ENCODE measurements around the gene DRD1. TPM values are rescaled to one million over a fixed set of nuclear protein-coding genes. Genes with fewer than 3 reads are reported as not detected.

DRD1 gene
- total and polyA plus RNA-seq, 2 of the 4 experiments (the other 2 are of a cell fraction) = 0.18 to 0.19 TPM

DNA sequence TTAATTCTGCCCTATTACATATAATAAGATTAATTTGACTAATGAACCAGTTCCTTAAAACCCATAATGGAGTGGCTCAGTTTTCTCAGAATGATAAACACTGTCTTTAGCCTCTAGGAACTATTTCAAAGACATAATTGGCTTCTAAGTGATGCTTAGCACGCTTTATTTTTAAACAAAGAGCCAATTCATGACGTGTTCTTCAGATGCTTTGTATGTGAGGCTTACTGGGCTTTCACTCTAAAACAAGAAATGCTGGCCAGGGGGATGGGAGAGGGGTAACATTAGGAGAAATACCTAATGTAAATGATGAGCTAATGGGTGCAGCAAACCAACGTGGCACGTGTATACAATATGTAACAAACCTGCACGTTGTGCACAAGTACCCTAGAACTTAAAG, 26.8 kb upstream of the DRD1 start:
- Histone ChIP-seq H3K36me3 (ENCODE audit: control insufficient read depth, insufficient read depth, low read length) (no peaks in the 10 kb centered on the region), H2BK15ac (ENCODE audit: low read depth, low read length) (no peak overlapping the region), H3K27ac (ENCODE audit: insufficient read depth, low read length) (no peak overlapping the region), H3K4me1 (ENCODE audit: control insufficient read depth, insufficient read depth, low read length) (peaks cover 2% of the 10 kb centered on the region; the same call in 1 of the 2 replicates), H3K56ac (ENCODE audit: extremely low read depth, insufficient read depth, low read length) (no peak overlapping the region), H2AK9ac (replicated peaks; ENCODE audit: low read depth, low read length, poor library complexity) (no peak overlapping the region), H2BK5ac (ENCODE audit: low read depth, low read length, poor library complexity, severe bottlenecking) (no peak overlapping the region), H3K9ac (ENCODE audit: low read depth, low read length) (no peak overlapping the region), H4K91ac (ENCODE audit: insufficient read depth, low read depth, low read length) (no peak overlapping the region), H4K8ac (ENCODE audit: low read depth in 2 of 2, low read length in 2 of 2) (no peak overlapping the region), H2AFZ (replicated peaks; ENCODE audit: low read length, poor library complexity) (no peak overlapping the region), H2BK120ac (ENCODE audit: low read depth, low read length) (no peak overlapping the region), H4K20me1 (ENCODE audit: insufficient read depth, low read length) (no peaks in the 10 kb centered on the region), H3K9me3 (ENCODE audit: control insufficient read depth, insufficient read depth, low read length) (no peaks in the 10 kb centered on the region), H3K4ac (ENCODE audit: low read depth, low read length) (no peak overlapping the region), H3K9me1 (ENCODE audit: insufficient read depth, low read length) (no peaks in the 10 kb centered on the region), H3K27me3 (ENCODE audit: control insufficient read depth, insufficient read depth, low read length) (peaks cover 8% of the 10 kb centered on the region), H2AK5ac (ENCODE audit: low read depth, low read length) (no peak overlapping the region), H2BK20ac (ENCODE audit: low read depth, low read length) (no peak overlapping the region), H4K5ac (ENCODE audit: low read depth, low read length) (no peak overlapping the region), H3K79me1 (ENCODE audit: low read depth in 1 of 2, low read length in 2 of 2) (no peaks in the 10 kb centered on the region), H3K4me3 (ENCODE audit: insufficient read depth, low read depth, low read length) (no peak overlapping the region), H3K23ac (ENCODE audit: low read depth, low read length) (no peak overlapping the region), H3K18ac (ENCODE audit: low read depth, low read length) (no peak overlapping the region), H3K4me2 (ENCODE audit: low read depth, low read length) (no peak overlapping the region), H3K14ac (replicated peaks; ENCODE audit: low read depth, low read length) (no peak overlapping the region)
- dilution Hi-C loops (cut with HindIII; ENCODE audit: low sequenced_read_pairs, unreplicated experiment) (no loop called here), in situ Hi-C loops (cut with MboI; ENCODE audit: low sequenced_read_pairs) (no loop called here), intact Hi-C loops (cut with micrococcal nuclease) (no loop called here)
- no CpG with 5 or more reads among the region's 5 CpGs for WGBS, 2 experiments (ENCODE audit: extremely low coverage in 2 of 2, insufficient read length in 1 of 2)
- ChIA-PET CTCF (no interaction called here), POLR2A (ENCODE audit: unreplicated experiment) (no interaction called here)
- no peak for TF ChIP-seq BHLHE40 (IDR thresholded peaks at IDR 0.05; ENCODE audit: low read depth, low read length)
- no peak for TF ChIP-seq RAD21 (IDR thresholded peaks at IDR 0.05; ENCODE audit: low read length)
- TF ChIP-seq FOS (IDR thresholded peaks at IDR 0.05; ENCODE audit: low read depth, low read length) = no peak
- TF ChIP-seq, protein P1, sequence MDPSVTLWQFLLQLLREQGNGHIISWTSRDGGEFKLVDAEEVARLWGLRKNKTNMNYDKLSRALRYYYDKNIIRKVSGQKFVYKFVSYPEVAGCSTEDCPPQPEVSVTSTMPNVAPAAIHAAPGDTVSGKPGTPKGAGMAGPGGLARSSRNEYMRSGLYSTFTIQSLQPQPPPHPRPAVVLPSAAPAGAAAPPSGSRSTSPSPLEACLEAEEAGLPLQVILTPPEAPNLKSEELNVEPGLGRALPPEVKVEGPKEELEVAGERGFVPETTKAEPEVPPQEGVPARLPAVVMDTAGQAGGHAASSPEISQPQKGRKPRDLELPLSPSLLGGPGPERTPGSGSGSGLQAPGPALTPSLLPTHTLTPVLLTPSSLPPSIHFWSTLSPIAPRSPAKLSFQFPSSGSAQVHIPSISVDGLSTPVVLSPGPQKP (IDR thresholded peaks at IDR 0.05; ENCODE audit: borderline replicate concordance, low read depth, low read length) = no peak
- TF ChIP-seq CHD1 (IDR thresholded peaks at IDR 0.05; ENCODE audit: low read depth, low read length) = no peak
- TF ChIP-seq, protein P2, sequence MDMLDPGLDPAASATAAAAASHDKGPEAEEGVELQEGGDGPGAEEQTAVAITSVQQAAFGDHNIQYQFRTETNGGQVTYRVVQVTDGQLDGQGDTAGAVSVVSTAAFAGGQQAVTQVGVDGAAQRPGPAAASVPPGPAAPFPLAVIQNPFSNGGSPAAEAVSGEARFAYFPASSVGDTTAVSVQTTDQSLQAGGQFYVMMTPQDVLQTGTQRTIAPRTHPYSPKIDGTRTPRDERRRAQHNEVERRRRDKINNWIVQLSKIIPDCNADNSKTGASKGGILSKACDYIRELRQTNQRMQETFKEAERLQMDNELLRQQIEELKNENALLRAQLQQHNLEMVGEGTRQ (IDR thresholded peaks at IDR 0.05; ENCODE audit: low read depth, low read length) = no peak
- TF ChIP-seq NFE2L2 (IDR thresholded peaks at IDR 0.05; ENCODE audit: low read depth, low read length) = no peak
- no peak for TF ChIP-seq POLR2A (IDR thresholded peaks at IDR 0.05; ENCODE audit: low read depth, low read length)
- TF ChIP-seq MAFK (IDR thresholded peaks at IDR 0.05; ENCODE audit: low read depth, low read length) = no peak
- no peak for TF ChIP-seq RFX5 (IDR thresholded peaks at IDR 0.05; ENCODE audit: low read depth, low read length)
- TF ChIP-seq SMC3 (IDR thresholded peaks at IDR 0.05; ENCODE audit: low read depth, low read length) = no peak
- DNase-seq = peak; percentile 22
- BruUV-seq (replicated peaks) = no TSS peak
- peak; percentile 52; the same call in 1 of the 2 replicates for ATAC-seq (ENCODE audit: low read depth)

All from IMR-90 (cell line).